Kidney (tissue), 14 donors: ENCODE data around the gene MIOX. TPM values are rescaled to one million over a fixed set of nuclear protein-coding genes. Genes with fewer than 3 reads are reported as not detected.
"Not testable (repeated sequence)": the region's sequence is repeated elsewhere in the genome, so short reads cannot be mapped to it uniquely, and the experiment has no call there.

Experiments used
- DNase-seq, 5 donors: peaks; one replicate each; pipeline ENCODE4 v3.0.0-alpha.2; 2013 to 2020
- FAIRE-seq: peaks from 2 replicates; lab custom pipeline; 2012; peaks lifted over from hg19 to GRCh38; lab: Jason Lieb, UNC
- H3K27ac ChIP-seq, 2 donors: one replicate each; pipeline ENCODE4 v1.7.0; 2013; ENCODE audit warnings: low read depth in 2 of 2, low read length in 2 of 2, inconsistent platforms in 1 of 2
- H3K27me3 ChIP-seq: one replicate; pipeline ENCODE4 v1.7.1; 2013; ENCODE audit warnings: low read length, inconsistent platforms; ENCODE audit not compliant: control insufficient read depth, insufficient read depth
- H3K36me3 ChIP-seq, 3 donors: one replicate each; pipeline versions ENCODE4 v1.7.0 to v1.7.1; 2013; ENCODE audit warnings: low read length in 3 of 3, control low read depth in 1 of 3, inconsistent platforms in 1 of 3; ENCODE audit not compliant: insufficient read depth in 3 of 3, control insufficient read depth in 2 of 3
- H3K4me1 ChIP-seq, 3 donors: one replicate each; pipeline versions ENCODE4 v1.7.0 to v1.7.1; 2013; ENCODE audit warnings: low read length in 3 of 3, inconsistent platforms in 1 of 3, low read depth in 1 of 3; ENCODE audit not compliant: control insufficient read depth in 2 of 3, insufficient read depth in 2 of 3
- H3K4me3 ChIP-seq, 3 donors: one replicate each; pipeline versions ENCODE4 v1.7.0 to v1.8.1; 2013; ENCODE audit warnings: low read length in 3 of 3, control low read depth in 1 of 3, inconsistent platforms in 1 of 3
- H3K9ac ChIP-seq, 3 donors: one replicate each; pipeline versions ENCODE4 v1.7.0 to v1.7.1; 2013; ENCODE audit warnings: low read length in 3 of 3, control low read depth in 1 of 3, inconsistent platforms in 1 of 3
- H3K9me3 ChIP-seq, 3 donors: one replicate each; pipeline versions ENCODE4 v1.7.0 to v1.7.1; 2013; ENCODE audit warnings: low read length in 3 of 3, control low read depth in 1 of 3, inconsistent platforms in 1 of 3; ENCODE audit not compliant: control insufficient read depth in 2 of 3, insufficient read depth in 1 of 3
- CTCF ChIP-seq: IDR thresholded peaks from 3 replicates; pipeline ENCODE4 v1.5.1; 2012; ENCODE audit warnings: mild to moderate bottlenecking, moderate library complexity, borderline replicate concordance; ENCODE audit not compliant: insufficient read depth; ENCODE audit errors: extremely low read depth
- intact Hi-C: fragments of 100-400 bp; cut with DNase I; formaldehyde crosslinking; loops from one replicate; pipeline ENCODE4 v1.11.1; 2022
- polyA plus RNA-seq: library from polyadenylated mRNA; stranded (reverse); fragments of 350-450 nt; fragmentation: Illumina TruSeq; extraction: RNeasy Lipid Tissue Mini Kit (QIAGEN cat#74804); gene quantifications from one replicate; pipeline ENCODE4 v1.2.3, GENCODE V29; 2014; ENCODE audit warnings: low read depth, low replicate concordance; ENCODE audit not compliant: insufficient read depth
- total RNA-seq: library from RNA; stranded (reverse); fragmentation: NEBNext Ultra II Directional; extraction: Animal tissue kit (Norgen Biotek cat#: 25700); gene quantifications from one replicate; pipeline ENCODE4 v1.2.1, GENCODE V29; 2021
- donor health status: control.
- donor health status: control.
- donor health status: control.
- donor health status: control.
- donor health status: control.
- donor health status: DM: yes; HTN: yes; CAD: no.
- donor health status: Normal renal cell carcinoma (clear cell type).

MIOX gene
- total and polyA plus RNA-seq, 2 donors from 2014 or later, result 3.5 to 455 TPM

DNA sequence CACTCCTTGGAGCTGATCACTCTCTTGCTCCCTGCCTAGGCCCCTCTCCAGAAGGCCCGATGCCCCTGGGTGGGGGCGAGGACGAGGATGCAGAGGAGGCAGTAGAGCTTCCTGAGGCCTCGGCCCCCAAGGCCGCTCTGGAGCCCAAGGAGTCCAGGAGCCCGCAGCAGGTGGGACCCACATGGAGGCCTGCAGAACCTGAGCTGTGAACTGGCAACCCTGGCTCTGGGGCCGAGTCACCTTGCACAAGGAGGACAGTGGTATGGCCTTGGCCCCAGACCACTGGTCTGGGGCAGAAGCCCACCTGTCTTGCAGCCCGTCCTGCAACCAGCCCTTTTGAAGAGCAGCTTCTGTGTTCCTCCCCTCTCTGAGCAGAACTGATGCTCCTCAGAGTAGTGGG lies 32.5 kb downstream of the MIOX start:
- H3K9ac ChIP-seq, result no peak overlapping the region
- H3K27ac ChIP-seq, result no peak overlapping the region
- no peaks in the 10 kb centered on the region for H3K9me3 ChIP-seq
- H3K4me3 ChIP-seq, result no peak overlapping the region
- no peaks in the 10 kb centered on the region for H3K27me3 ChIP-seq
- H3K36me3 ChIP-seq, result peaks cover 0 to 16% (median 12%) of the 10 kb centered on the region in 3 donors
- intact Hi-C loops, result no loop called here
- no peak for TF ChIP-seq CTCF
- no peak for FAIRE-seq
- DNase-seq, result no peak
- H3K4me1 ChIP-seq, result peaks cover 0 to 2% (median under 1%) of the 10 kb centered on the region in 3 donors

DNA sequence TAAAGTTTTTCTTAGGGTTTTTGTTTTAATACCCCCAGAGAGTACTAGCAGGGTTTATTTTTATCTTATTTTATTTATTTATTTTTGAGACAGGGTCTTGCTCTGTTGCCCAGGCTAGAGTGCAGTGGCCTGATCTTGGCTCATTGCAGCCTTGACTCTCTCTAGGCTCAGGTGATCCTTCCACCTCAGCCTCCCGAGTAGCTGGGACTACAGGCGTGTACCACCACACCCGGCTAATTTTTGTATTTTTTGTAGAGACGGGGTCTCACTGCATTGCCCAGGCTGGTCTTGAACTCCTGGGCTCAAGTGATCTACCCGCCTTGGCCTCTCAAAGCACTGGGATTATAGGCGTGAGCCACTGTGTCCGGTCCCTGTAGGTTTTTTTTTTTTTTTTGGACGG lies 33.5 kb downstream of the MIOX start:
- Histone ChIP-seq H3K36me3 (peaks cover 0 to 16% (median 12%) of the 10 kb centered on the region in 3 donors), H3K4me1 (peaks cover 0 to 11% (median 9%) of the 10 kb centered on the region in 3 donors)
- FAIRE-seq, H3K9me3 ChIP-seq, H3K9ac ChIP-seq, DNase-seq, H3K27me3 ChIP-seq, H3K4me3 ChIP-seq, H3K27ac ChIP-seq, intact Hi-C loops: not testable (repeated sequence)

GRCh38 chr22:50520826-50521453 lies 34.3 kb downstream of the MIOX start:
- H3K27ac ChIP-seq, result no peak overlapping the region
- peaks cover 0 to 11% (median 9%) of the 10 kb centered on the region in 3 donors for H3K4me1 ChIP-seq
- no peaks in the 10 kb centered on the region for H3K27me3 ChIP-seq
- H3K9ac ChIP-seq, result no peak overlapping the region
- no peaks in the 10 kb centered on the region for H3K9me3 ChIP-seq
- FAIRE-seq (no peak), DNase-seq (peak in 1 of 5 donors; percentile 32)
- TF ChIP-seq CTCF, result no peak
- intact Hi-C loops, result no loop called here
- peaks cover 0 to 16% (median 12%) of the 10 kb centered on the region in 3 donors for H3K36me3 ChIP-seq
- H3K4me3 ChIP-seq, result no peak overlapping the region

GRCh38 chr22:50521710-50522109 lies 35.1 kb downstream of the MIOX start:
- Histone ChIP-seq H3K4me3 (no peak overlapping the region), H3K36me3 (peaks cover 0 to 14% (median 12%) of the 10 kb centered on the region in 3 donors), H3K9me3 (no peaks in the 10 kb centered on the region), H3K4me1 (peaks cover 0 to 12% (median 11%) of the 10 kb centered on the region in 3 donors), H3K9ac (no peak overlapping the region), H3K27me3 (no peaks in the 10 kb centered on the region), H3K27ac (no peak overlapping the region)
- TF ChIP-seq CTCF, result no peak
- no peak for FAIRE-seq
- intact Hi-C loops, result no loop called here
- DNase-seq, result peak in 1 of 5 donors; percentile 44
